COLO668 (cell line): ENCODE results near the gene IQCN.

Source experiments
- DNase-seq: peaks from one replicate; lab custom pipeline; 2025; ENCODE audit not compliant: unreplicated experiment; lab: John Stamatoyannopoulos, UW

Gene IQCN

GRCh38 chr19:18266771-18267686 lies 7.2 kb downstream of the IQCN start:
- no peak for DNase-seq

GRCh38 chr19:18265582-18265981 lies 8.7 kb downstream of the IQCN start:
- no peak for DNase-seq

GRCh38 chr19:18264971-18265540 lies 9.2 kb downstream of the IQCN start:
- no peak for DNase-seq

GRCh38 chr19:18264137-18264854 lies 10.0 kb downstream of the IQCN start:
- DNase-seq: no peak

GRCh38 chr19:18263324-18264136 lies 10.7 kb downstream of the IQCN start:
- no peak for DNase-seq

GRCh38 chr19:18262917-18263316 lies 11.3 kb downstream of the IQCN start:
- DNase-seq: no peak

GRCh38 chr19:18262144-18262543 lies 12.1 kb downstream of the IQCN start:
- no peak for DNase-seq

- no peak for DNase-seq
These were observed 12.8 kb downstream of the IQCN start for GRCh38 chr19:18261474-18261873.

- DNase-seq: no peak
These were observed 14.4 kb downstream of the IQCN start for GRCh38 chr19:18259893-18260292.

GRCh38 chr19:18257503-18258470 lies 16.5 kb downstream of the IQCN start:
- DNase-seq: no peak

GRCh38 chr19:18254546-18255503 lies 19.4 kb downstream of the IQCN start:
- DNase-seq: peak; percentile 89

GRCh38 chr19:18253716-18254115 lies 20.5 kb downstream of the IQCN start:
- DNase-seq: no peak

GRCh38 chr19:18253130-18253529 lies 21.1 kb downstream of the IQCN start:
- no peak for DNase-seq

- DNase-seq: no peak
These were observed 21.9 kb downstream of the IQCN start for GRCh38 chr19:18252370-18252717.

- peak; percentile 74 for DNase-seq
These were observed 22.5 kb downstream of the IQCN start for GRCh38 chr19:18251587-18252369.

- DNase-seq: no peak
These were observed 24.4 kb downstream of the IQCN start for GRCh38 chr19:18249834-18250233.

GRCh38 chr19:18245297-18245696 lies 29.0 kb downstream of the IQCN start:
- DNase-seq: no peak

- no peak for DNase-seq
These were observed 34.9 kb downstream of the IQCN start for GRCh38 chr19:18239303-18239702.
